Endodermal cell (in vitro differentiated cells): ENCODE results near the gene COQ8B. TPM values are rescaled to one million over a fixed set of nuclear protein-coding genes. Genes with fewer than 3 reads are reported as not detected.
"Not testable (repeated sequence)": the region's sequence is repeated elsewhere in the genome, so short reads cannot be mapped to it uniquely, and the experiment has no call there.

Source experiments
- DNase-seq: peaks from one replicate; pipeline ENCODE4 v3.0.0-alpha.2; 2017
- H3K27ac ChIP-seq: 2 replicates; pipeline ENCODE4 v1.5.1; 2013; ENCODE audit warnings: mild to moderate bottlenecking, low read depth, low read length, moderate library complexity
- H3K27me3 ChIP-seq: 2 replicates; pipeline ENCODE4 v1.6.1; 2013; ENCODE audit warnings: mild to moderate bottlenecking, low read length, moderate library complexity; ENCODE audit not compliant: insufficient read depth, control insufficient read depth, poor library complexity, severe bottlenecking
- H3K36me3 ChIP-seq: 2 replicates; pipeline ENCODE4 v1.7.0; 2013; ENCODE audit warnings: mild to moderate bottlenecking, low read length, moderate library complexity; ENCODE audit not compliant: control insufficient read depth, insufficient read depth
- H3K4me1 ChIP-seq: one replicate; pipeline ENCODE4 v1.7.0; 2013; ENCODE audit warnings: low read length; ENCODE audit not compliant: control insufficient read depth, insufficient read depth
- H3K4me3 ChIP-seq: 2 replicates; pipeline ENCODE4 v1.5.1; 2013; ENCODE audit warnings: mild to moderate bottlenecking, low read length, moderate library complexity
- H3K9ac ChIP-seq: 2 replicates; pipeline ENCODE4 v1.6.1; 2013; ENCODE audit warnings: mild to moderate bottlenecking, low read length, moderate library complexity; ENCODE audit not compliant: poor library complexity, severe bottlenecking; ENCODE audit errors: extremely low read depth
- H3K9me3 ChIP-seq: 2 replicates; pipeline ENCODE4 v1.6.1; 2013; ENCODE audit warnings: mild to moderate bottlenecking, low read length, moderate library complexity; ENCODE audit not compliant: control insufficient read depth
- H3K27ac Mint-ChIP-seq: 2 replicates; pipeline ENCODE4 v1.8.0; 2020; ENCODE audit warnings: mixed read lengths
- H3K27me3 Mint-ChIP-seq: 2 replicates; pipeline ENCODE4 v1.8.0; 2021; ENCODE audit warnings: mild to moderate bottlenecking, mixed read lengths; ENCODE audit not compliant: insufficient read depth
- H3K36me3 Mint-ChIP-seq: 2 replicates; pipeline ENCODE4 v1.8.0; 2020; ENCODE audit warnings: low read depth, mixed read lengths
- H3K4me1 Mint-ChIP-seq: 2 replicates; pipeline ENCODE4 v1.8.0; 2020; ENCODE audit warnings: mixed read lengths
- H3K4me3 Mint-ChIP-seq: 2 replicates; pipeline ENCODE4 v1.8.0; 2020; ENCODE audit warnings: mild to moderate bottlenecking, moderate library complexity, mixed read lengths
- H3K9me3 Mint-ChIP-seq: 2 replicates; pipeline ENCODE4 v1.8.0; 2020; ENCODE audit warnings: mild to moderate bottlenecking, mixed read lengths
- CTCF ChIP-seq: fragments of 200-600 bp; sonication (generic); conservative IDR thresholded peaks from 2 replicates; pipeline ENCODE4 v1.5.0; 2021; ENCODE audit warnings: antibody characterized with exemption, mild to moderate bottlenecking
- WGBS, 2 experiments: methylation state at CpG; one replicate each; pipeline versions ENCODE4 v1.1.5 to v1.1.7; 2013; ENCODE audit warnings: missing lambda C conversion rate in 2 of 2, mixed read lengths in 1 of 2; ENCODE audit not compliant: insufficient coverage in 1 of 2, insufficient read length in 1 of 2; 5-methylcytosine and 5-hydroxymethylcytosine counted together
- total RNA-seq, 2 donors: library from RNA; stranded (reverse); fragmentation: NEBNext Ultra II Directional in 1 of 2; extraction: Animal tissue kit (Norgen Biotek cat#: 25700) in 1 of 2; gene quantifications; 2 replicates in 1 of 2; 3 replicates in 1 of 2; pipeline ENCODE4 v1.2.1, GENCODE V29; 2021

The COQ8B gene
- total RNA-seq, 2 donors from 2014 or later, result 45.6 to 49.8 TPM

- no peaks in the 10 kb centered on the region for H3K4me1 ChIP-seq
- Mint-ChIP-seq H3K27ac (no peak overlapping the region), H3K4me3 (no peak overlapping the region), H3K36me3 (no peaks in the 10 kb centered on the region), H3K4me1 (no peaks in the 10 kb centered on the region), H3K27me3 (no peaks in the 10 kb centered on the region), H3K9me3 (no peaks in the 10 kb centered on the region)
- no peak for DNase-seq
- H3K27me3 ChIP-seq, result no peaks in the 10 kb centered on the region
- no peaks in the 10 kb centered on the region for H3K9me3 ChIP-seq
- WGBS, 2 experiments, result 94 to 100% methylated on average over 6 to 8 of the region's 8 CpGs
- H3K36me3 ChIP-seq, result no peaks in the 10 kb centered on the region
- no peak overlapping the region for H3K27ac ChIP-seq
- H3K4me3 ChIP-seq, result no peak overlapping the region
- no peak overlapping the region for H3K9ac ChIP-seq
- no peak for TF ChIP-seq CTCF
Observed at GRCh38 chr19:40658031-40658430, 58.7 kb downstream of the COQ8B start.

- H3K36me3 ChIP-seq, H3K9me3 Mint-ChIP-seq, DNase-seq, H3K4me3 Mint-ChIP-seq, H3K27me3 ChIP-seq, H3K4me1 Mint-ChIP-seq, H3K27ac ChIP-seq, H3K9ac ChIP-seq, H3K36me3 Mint-ChIP-seq, H3K27ac Mint-ChIP-seq, H3K27me3 Mint-ChIP-seq, H3K4me1 ChIP-seq, H3K9me3 ChIP-seq, H3K4me3 ChIP-seq: not testable (repeated sequence)
- WGBS, 2 experiments, result 95 to 96% methylated on average over 5 to 7 of the region's 7 CpGs
Observed at GRCh38 chr19:40655684-40656083, 61.0 kb downstream of the COQ8B start.

- not testable (repeated sequence) for H3K36me3 Mint-ChIP-seq, H3K27ac Mint-ChIP-seq, H3K4me1 Mint-ChIP-seq, H3K27ac ChIP-seq, H3K9ac ChIP-seq, H3K4me1 ChIP-seq, H3K9me3 ChIP-seq, H3K4me3 ChIP-seq, DNase-seq, H3K9me3 Mint-ChIP-seq, H3K27me3 ChIP-seq, H3K4me3 Mint-ChIP-seq, H3K36me3 ChIP-seq, H3K27me3 Mint-ChIP-seq
- WGBS, 2 experiments, result 89 to 97% methylated on average over 8 to 9 of the region's 11 CpGs
Observed at GRCh38 chr19:40652303-40652702, 64.4 kb downstream of the COQ8B start.

- no peak for TF ChIP-seq CTCF
- H3K4me3 ChIP-seq, result no peak overlapping the region
- H3K27ac ChIP-seq, result no peak overlapping the region
- H3K4me1 ChIP-seq, result no peaks in the 10 kb centered on the region
- Mint-ChIP-seq H3K36me3 (no peaks in the 10 kb centered on the region), H3K9me3 (peaks cover 3% of the 10 kb centered on the region), H3K27ac (no peak overlapping the region), H3K4me3 (no peak overlapping the region), H3K4me1 (no peaks in the 10 kb centered on the region), H3K27me3 (peaks cover 5% of the 10 kb centered on the region)
- H3K9me3 ChIP-seq, result no peaks in the 10 kb centered on the region
- H3K9ac ChIP-seq, result no peak overlapping the region
- H3K27me3 ChIP-seq, result no peaks in the 10 kb centered on the region
- no peak for DNase-seq
- no peaks in the 10 kb centered on the region for H3K36me3 ChIP-seq
- WGBS, 2 experiments, result 88 to 93% methylated on average over 7 to 8 of the region's 8 CpGs
Observed at GRCh38 chr19:40650749-40651305, 65.9 kb downstream of the COQ8B start.

GRCh38 chr19:40649903-40650675 is 66.6 kb downstream of the COQ8B start:
- not testable (repeated sequence) for H3K27ac ChIP-seq, H3K9me3 ChIP-seq, H3K4me3 ChIP-seq, H3K27ac Mint-ChIP-seq, H3K9ac ChIP-seq, H3K36me3 Mint-ChIP-seq, H3K36me3 ChIP-seq, DNase-seq, H3K27me3 ChIP-seq, H3K4me3 Mint-ChIP-seq, H3K4me1 ChIP-seq, H3K9me3 Mint-ChIP-seq, H3K4me1 Mint-ChIP-seq, H3K27me3 Mint-ChIP-seq
- 93 to 95% methylated on average over 6 to 9 of the region's 9 CpGs for WGBS, 2 experiments
